KBM-7 (cell line): ENCODE results near the gene MRPL49.
"Not testable (repeated sequence)": the region's sequence is repeated elsewhere in the genome, so short reads cannot be mapped to it uniquely, and the experiment has no call there.

Experiments
- DNase-seq: peaks from one replicate; pipeline ENCODE4 v3.0.0-alpha.2; 2015
- in situ Hi-C: fragments of 300-500 bp; cut with MboI; formaldehyde crosslinking; loops from 2 replicates; pipeline ENCODE4 v1.14.3; 2020; ENCODE audit warnings: low sequenced_read_pairs, low pct_unique_long_range_greater_than_20kb, mixed read lengths

The MRPL49 gene

DNA sequence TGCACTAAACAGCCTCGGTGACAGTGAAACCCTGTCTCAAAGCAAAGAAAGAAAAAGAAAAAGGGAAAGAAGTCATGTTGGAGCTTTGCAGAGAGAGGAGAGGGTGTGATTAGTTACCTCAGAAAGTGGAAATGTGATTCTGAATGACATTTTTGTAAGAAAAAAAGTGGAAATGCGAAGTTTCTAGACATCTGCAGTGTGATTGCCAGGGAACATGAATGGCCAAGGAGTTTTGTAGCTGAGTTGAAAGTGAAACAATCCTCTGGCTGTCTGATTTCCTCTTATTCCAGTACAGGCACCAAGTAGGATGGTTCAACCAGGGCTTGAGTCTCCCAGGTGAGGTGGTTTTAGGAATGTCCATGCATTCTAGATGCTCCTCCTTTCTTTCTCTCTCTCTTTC, 30.0 kb downstream of the MRPL49 start:
- DNase-seq, result no peak
- in situ Hi-C loops, result no loop called here

DNA sequence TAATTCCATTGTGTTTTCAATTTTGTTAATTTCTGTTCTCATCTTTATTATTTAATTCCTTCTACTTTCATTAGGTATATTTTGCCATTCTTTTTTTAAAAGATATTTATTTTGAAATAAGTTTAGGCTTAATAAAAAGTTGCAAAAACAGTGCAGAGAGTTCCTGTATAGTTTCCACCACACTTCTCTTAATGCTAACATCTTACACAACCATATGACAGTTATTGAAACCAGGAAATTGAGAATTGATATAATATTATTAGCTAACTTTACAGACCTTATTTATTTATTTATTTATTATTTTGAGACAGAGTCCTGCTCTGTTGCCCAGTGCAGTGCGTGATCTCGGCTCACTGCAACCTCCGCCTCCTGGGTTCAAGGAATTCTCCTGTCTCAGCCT, 34.1 kb downstream of the MRPL49 start:
- no peak for DNase-seq
- in situ Hi-C loops, result no loop called here

DNA sequence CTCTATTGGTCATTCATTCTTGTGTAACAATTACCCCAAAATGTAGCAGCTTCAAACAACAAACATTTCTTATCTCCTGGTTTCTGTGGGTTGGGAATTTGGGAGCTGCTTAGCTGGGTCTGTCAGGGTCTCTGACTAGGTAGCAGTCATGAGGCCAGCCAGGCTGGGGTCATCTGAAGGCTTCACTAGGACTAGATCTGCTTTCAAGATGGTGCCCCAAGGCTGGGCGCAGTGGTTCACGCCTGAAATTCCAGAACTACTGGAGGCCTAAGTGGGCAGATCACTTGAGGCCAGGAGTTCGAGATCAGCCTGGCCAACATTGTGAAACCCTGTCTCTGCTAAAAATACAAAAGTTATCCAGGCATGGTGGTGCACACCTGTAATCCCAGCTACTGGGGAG, 34.8 kb downstream of the MRPL49 start:
- in situ Hi-C loops, result no loop called here

DNA sequence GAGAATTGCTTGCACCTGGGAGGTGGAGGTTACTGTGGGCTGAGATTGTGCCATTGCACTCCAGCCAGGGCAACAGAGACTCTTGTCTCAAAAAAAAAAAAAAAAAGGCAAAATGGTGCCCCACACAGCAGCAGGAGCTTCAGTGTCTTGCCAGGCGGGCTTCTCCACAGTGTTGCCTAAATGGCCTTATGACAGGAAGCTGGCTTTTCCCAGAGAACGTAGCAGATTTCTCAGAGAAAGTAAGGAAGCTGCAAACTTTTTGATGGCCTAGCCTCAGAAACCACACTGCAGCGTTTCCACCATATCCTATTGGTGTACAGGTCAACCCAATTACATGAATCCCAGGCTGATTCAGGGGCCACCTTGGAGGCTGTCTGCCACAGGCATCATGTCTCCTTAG, 35.2 kb downstream of the MRPL49 start:
- in situ Hi-C loops, result no loop called here

More for the DNA sequence above, 34.8 kb downstream of the MRPL49 start:
- DNase-seq, result no peak

DNA sequence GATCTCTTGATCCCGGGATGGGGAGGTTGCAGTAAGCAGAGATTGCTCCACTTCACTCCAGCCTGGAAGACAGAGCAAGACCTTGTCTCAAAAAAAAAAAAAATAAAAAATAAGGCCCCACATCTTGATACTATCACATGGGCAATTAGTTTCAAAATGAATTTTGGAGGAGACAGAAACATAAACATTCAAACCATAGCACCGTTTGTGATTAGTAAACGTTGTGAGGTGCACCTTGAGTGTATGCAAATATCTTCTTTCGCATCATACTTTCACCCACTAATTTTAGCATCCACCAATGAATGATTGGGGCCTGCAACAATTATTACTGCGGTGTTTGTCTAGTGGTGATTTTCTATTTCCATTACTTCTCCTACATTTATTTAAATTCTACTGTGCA, 36.9 kb downstream of the MRPL49 start:
- in situ Hi-C loops, result no loop called here
- DNase-seq, result no peak

More for the DNA sequence above, 35.2 kb downstream of the MRPL49 start:
- no peak for DNase-seq

DNA sequence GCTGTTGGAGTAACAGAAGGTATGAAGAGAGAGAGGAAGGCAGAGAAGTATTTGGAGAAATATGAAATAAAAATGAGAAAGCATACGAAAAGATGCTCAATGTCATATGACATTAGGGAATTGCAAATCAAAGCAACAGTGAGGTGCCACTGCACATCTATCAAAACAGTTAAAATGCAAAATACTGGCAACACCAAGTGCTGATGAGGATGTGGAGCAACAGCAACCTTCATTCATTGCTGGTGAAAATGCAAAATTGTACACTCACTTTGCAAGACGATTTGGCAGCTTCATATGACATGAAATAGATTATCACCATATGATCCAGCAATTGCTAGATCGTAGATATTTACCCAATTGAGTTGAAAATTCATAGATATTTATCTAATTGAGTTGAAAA, 38.5 kb downstream of the MRPL49 start:
- in situ Hi-C loops, result no loop called here
- DNase-seq, result no peak

DNA sequence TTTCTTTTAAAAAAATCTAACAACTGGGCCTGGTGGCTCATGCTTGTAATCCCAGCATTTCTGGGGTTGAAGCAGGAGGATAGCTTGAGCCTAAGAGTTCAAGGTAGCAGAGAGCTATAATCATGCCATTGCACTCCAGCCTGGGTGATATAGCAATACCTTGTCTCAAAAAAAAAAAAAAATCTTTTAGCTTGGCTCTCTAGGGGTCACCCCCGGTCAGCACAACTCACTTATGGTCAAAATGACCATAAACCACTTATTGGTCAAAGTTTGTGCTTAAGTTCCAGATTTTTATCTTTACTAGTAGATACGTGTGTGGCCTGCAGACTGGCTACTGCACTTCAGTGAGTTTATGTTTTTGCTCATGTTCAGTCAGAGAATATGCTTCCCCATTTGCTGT, 41.6 kb downstream of the MRPL49 start:
- DNase-seq, result no peak
- in situ Hi-C loops, result no loop called here

DNA sequence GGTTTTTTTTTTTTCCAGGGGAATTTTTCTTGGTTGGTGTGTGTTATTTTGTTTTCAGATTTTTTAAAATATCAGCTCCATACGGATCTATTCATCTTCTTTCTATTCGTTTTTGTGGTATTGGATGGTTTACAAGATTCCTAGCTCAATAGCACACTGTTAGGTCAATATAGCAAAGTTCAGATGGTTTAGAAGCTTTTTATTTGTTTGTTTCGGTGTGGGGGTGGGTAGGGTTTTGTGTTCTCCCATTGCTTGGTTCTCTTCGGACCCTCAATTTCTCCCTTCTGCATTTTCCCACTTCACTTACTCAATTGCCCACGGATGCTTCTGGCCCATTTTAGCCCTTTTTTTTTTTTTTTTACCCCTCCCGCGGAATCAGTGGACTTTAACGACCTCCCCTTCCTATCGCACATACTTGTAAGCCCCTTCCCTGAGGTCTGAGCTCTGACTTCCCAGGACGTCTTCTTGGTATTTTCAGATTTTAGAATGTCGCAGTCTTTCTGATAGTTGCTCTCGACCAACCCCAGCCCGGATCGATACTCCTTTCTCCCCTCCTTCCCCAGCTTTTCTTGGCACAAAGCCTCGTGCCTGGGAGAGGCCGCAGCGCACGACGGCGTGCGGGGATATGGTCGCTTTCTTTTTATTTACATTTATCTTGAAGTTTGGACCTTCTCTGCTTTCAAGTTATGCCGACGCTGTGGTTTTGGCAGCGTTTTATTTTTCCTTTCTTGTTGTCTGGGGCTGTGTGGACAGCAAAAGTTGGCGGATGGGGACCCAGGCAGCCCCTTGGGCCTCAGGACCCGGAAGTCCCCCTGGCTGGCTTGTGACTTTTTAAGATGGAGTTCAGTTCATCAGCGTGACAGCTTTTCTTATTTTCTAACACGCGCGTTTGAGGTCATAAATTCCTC, 43.5 kb downstream of the MRPL49 start:
- DNase-seq, result no peak
- in situ Hi-C loops, result no loop called here

DNA sequence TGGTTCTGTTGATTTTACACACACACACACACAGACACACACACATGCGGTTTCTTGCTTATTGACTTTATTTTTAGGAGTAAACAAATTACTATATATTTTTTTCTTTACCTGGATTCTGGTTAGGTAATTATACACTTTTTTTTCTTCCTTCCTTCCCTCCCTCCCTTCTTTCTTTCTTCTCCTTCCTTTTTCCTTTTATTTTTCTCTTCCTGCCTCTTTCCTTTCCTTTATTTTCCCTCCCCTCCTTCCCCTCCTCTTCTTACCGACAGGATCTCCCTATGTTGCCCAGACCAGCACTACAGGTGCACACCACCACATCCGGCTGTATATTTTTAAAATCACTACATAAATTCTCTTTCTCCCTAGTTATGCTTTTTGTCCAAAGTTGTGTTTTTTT, 44.8 kb downstream of the MRPL49 start:
- in situ Hi-C loops, result no loop called here
- no peak for DNase-seq

DNA sequence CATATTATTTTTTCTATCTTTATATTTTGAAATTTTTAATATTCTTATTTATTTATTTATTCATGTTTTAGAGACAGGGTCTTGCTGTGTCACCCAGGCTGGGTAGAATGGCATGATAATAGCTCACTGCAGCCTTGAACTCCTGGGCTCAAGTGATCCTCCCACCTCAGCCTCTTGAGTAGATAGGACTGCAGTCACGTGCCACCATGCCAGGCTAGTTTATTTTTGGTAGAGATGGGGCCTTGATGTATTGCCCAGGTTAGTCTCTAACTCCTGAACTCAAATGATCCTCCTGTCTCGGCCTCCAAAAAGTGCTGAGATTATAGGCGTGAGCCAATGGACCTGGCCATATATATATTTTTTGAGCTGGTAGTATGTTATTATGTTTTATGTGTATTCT, 45.5 kb downstream of the MRPL49 start:
- DNase-seq, result no peak
- in situ Hi-C loops, result no loop called here

DNA sequence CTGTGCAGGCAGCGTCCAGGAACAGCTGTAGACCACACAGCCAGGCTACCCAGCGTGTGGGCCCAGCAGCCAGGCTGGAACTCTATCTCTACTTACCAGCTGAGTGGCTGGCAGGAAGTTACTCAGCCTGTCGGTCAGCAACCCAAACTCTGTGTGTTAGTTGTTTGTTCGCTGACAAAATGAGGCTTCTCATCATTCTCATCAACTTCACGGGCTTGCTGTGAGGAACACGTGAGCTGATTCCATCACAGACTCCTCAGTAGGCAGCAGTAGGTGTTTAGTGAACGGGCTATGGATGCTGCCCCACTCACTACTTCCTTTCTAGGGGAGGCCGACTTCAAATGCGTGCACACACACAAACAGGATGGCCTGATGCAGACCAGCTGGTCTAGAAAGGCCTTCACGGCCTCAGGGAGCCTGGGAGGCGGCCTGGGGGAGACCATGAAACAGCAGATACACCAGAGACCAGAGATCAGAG, 47.1 kb downstream of the MRPL49 start:
- in situ Hi-C loops, result no loop called here
- DNase-seq, result peak; percentile 52

DNA sequence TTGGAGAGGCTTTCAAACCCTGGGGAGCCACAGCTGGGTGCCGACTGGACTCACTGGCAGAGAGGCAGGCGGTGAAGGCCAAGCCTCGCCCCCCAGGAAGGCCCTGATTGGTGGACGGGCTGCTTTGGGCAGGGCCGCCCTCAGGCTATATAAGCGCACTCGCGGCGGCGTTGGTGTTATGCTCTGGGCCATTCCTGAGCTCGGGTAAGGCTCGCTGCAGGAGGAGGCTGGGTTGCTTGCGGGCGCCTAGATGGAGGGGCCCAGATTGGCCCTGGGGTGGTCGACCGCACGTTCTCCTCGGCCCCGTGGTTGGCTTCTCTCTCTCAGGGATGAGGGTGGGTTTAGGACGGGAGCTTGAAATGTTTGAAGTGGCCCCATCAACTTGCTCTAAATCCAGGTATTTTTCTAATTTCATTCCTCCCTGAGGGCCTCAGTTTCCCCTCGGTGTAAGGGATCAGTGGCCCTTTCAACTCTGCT, 48.0 kb downstream of the MRPL49 start, which contains the start of gene SPDYC:
Gene SPDYC, plus strand, starts transcription at position 176 of the 477 bp plus-strand sequence. CDS start 1,125 bp downstream, outside the sequence.
- in situ Hi-C loops, result no loop called here
- DNase-seq, result no peak

DNA sequence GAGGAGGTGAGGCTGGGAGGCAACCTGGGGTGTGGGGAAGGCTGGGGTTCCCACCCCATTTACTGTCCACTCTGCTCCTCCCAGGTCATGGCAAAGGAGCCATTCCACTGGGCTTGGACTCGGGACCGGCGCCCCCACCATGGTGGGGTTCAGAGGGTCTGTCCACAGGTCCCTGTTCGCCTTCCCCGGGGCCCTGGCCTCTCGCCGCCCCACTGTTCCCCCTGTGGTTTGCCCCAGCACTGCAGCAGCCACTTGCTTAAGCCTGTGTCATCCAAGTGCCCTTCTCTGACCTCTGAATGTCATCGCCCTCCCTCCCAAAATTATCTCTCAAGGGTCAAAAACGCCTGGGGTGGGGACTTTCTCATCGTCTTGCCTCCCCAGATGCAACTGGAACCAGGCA, 50.5 kb downstream of the MRPL49 start:
- no peak for DNase-seq

DNA sequence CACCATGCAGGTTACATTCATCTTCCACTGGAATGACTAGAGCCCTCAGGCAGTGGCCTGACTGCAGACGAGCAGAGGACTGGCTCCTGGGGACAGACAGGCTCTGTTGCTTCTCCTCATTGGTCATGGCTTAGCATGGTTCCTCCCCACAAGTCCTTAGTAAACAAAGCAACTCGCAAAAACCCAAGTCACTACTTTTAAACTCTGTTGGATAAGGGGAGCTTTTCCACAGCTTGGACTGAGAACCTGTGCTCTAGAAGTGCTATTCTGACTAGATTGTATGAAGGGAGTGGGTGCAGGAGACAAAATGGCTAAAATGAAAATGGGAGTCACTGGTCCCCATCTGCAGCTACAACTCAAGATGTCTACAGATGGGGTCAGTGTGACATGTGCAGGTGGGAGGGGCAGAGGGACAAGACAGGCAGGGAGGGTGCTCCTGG, 52.5 kb downstream of the MRPL49 start:
- in situ Hi-C loops, DNase-seq: not testable (repeated sequence)

More for the DNA sequence above, 50.5 kb downstream of the MRPL49 start:
- in situ Hi-C loops, result no loop called here
